Lower leg skin (tissue), 4 donors: Measurements from ENCODE around the gene MAPK10. TPM values are rescaled to one million over a fixed set of nuclear protein-coding genes. Genes with fewer than 3 reads are reported as not detected.
"Not testable (repeated sequence)": the region's sequence is repeated elsewhere in the genome, so short reads cannot be mapped to it uniquely, and the experiment has no call there.

ENCODE experiments used
- DNase-seq, 2 donors: peaks; one replicate each; pipeline ENCODE4 v3.0.0-alpha.2; 2019; ENCODE audit warnings: low spot score in 2 of 2
- H3K4me3 ChIP-seq: fragments of 200-600 bp; sonication (generic); 2 replicates; pipeline ENCODE4 v1.5.1; 2017; ENCODE audit warnings: mild to moderate bottlenecking, low read depth; ENCODE audit not compliant: poor library complexity, severe bottlenecking
- POLR2A ChIP-seq, 2 donors: fragments of 450-650 bp; IDR thresholded peaks; one replicate each; pipeline ENCODE4 v1.6.1; 2016 to 2017; ENCODE audit warnings: antibody characterized with exemption in 2 of 2, mild to moderate bottlenecking in 1 of 2, moderate library complexity in 1 of 2
- WGBS, 2 donors: methylation state at CpG; one replicate each; pipeline ENCODE4 v1.1.5; 2018; 5-methylcytosine and 5-hydroxymethylcytosine counted together
- intact Hi-C: fragments of 100-400 bp; cut with DNase I; formaldehyde crosslinking; loops from one replicate; pipeline ENCODE4 v1.15.0; 2023; ENCODE audit warnings: low total_unique reads
- total RNA-seq, 4 donors: library from RNA; depleted of rRNA; stranded (reverse); fragments of >200 nt; gene quantifications; one replicate each; pipeline ENCODE4 v1.1.0, GENCODE V29; 2016
- TF ChIP-seq, protein P1 (sequence below), 3 donors: fragments of 450-650 bp; IDR thresholded peaks; one replicate each; pipeline ENCODE4 v1.5.1; 2016; ENCODE audit warnings: antibody characterized with exemption in 3 of 3, mild to moderate bottlenecking in 3 of 3, moderate library complexity in 2 of 3

The MAPK10 gene
- total RNA-seq, 4 donors from 2014 or later: 1.7 to 3.2 (median 2.8) TPM

DNA sequence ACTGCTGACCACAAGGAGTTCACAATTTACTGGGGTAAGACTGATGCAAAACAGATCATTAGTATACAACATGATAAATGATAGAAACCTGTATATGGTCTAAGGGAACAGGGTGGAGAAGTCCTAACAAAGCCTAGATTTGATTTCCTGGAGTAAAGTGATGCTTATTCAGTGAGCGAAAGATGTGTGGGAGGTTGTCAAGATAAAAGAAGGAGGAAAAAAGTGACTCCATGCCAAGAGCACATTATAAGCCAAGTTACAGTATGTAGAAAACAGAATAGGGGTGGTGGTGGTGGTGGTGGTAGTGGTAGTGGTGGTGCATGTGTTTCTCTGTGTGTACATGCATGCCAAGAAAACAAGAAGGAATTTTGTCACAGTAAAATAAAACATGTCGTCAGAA, 325.2 kb downstream of the MAPK10 start:
- no peak for DNase-seq
- intact Hi-C loops: no loop called here
- H3K4me3 ChIP-seq: no peak overlapping the region
- TF ChIP-seq, protein P1, sequence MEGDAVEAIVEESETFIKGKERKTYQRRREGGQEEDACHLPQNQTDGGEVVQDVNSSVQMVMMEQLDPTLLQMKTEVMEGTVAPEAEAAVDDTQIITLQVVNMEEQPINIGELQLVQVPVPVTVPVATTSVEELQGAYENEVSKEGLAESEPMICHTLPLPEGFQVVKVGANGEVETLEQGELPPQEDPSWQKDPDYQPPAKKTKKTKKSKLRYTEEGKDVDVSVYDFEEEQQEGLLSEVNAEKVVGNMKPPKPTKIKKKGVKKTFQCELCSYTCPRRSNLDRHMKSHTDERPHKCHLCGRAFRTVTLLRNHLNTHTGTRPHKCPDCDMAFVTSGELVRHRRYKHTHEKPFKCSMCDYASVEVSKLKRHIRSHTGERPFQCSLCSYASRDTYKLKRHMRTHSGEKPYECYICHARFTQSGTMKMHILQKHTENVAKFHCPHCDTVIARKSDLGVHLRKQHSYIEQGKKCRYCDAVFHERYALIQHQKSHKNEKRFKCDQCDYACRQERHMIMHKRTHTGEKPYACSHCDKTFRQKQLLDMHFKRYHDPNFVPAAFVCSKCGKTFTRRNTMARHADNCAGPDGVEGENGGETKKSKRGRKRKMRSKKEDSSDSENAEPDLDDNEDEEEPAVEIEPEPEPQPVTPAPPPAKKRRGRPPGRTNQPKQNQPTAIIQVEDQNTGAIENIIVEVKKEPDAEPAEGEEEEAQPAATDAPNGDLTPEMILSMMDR (IDR thresholded peaks at IDR 0.05): no peak
- no peak for TF ChIP-seq POLR2A (IDR thresholded peaks at IDR 0.05)
- WGBS, 2 donors: 89 to 92% methylated on average over 2 of the region's 2 CpGs

DNA sequence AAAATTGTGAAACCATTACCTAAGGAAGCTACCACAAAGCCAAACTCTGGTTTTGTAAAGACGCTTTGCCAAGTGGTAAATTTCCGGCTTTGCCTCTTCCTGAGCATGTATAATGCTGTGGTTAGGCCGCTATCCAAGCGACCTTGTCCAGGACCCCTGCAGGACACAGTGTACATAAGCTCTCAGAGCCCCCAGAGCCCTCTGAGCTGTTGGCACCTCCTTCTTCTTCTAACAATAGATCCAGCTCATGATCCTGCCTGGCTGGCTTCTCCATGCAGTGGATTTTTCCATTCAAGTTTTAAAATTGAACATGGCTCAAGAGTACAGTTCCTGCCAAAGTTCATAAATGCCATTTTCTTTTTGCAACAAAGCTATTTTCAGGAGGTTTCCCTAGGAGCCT, 326.7 kb downstream of the MAPK10 start:
- 24 to 36% methylated on average over 4 of the region's 4 CpGs for WGBS, 2 donors
- peak in 1 of 2 donors; percentile 30 for DNase-seq
- H3K4me3 ChIP-seq: no peak overlapping the region
- intact Hi-C loops: no loop called here
- TF ChIP-seq, protein P1 (IDR thresholded peaks at IDR 0.05): no peak
- no peak for TF ChIP-seq POLR2A (IDR thresholded peaks at IDR 0.05)

DNA sequence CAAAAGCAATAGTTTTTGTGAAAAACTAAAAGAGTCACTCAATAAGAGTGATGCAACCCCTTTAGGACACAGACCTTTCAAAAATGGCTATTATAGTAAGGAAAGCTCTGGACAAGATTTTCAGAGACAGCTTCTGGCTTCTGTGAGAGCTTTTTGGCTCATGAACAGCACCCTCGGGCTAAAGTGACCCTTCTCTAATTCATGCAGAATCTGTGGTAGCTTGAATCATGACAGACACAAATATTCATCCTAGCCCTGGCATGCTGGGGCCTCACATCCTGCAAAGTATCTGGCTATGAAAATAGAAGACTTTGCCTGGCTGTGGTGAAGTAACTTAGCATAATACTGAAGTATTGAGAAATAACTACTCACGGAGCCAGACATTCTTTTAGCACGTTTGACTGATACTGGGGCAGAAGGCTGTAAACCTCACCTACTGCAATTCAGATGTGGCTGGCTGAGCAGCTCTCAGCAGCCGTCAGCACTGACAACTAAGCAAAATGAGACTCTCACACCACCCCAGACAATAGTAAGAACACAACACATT, 327.3 kb downstream of the MAPK10 start:
- peak in 1 of 2 donors; percentile 39 for DNase-seq
- WGBS, 2 donors: 6 to 8% methylated on average over 4 of the region's 4 CpGs
- intact Hi-C loops: no loop called here
- no peak for TF ChIP-seq POLR2A (IDR thresholded peaks at IDR 0.05)
- TF ChIP-seq, protein P1 (IDR thresholded peaks at IDR 0.05): no peak
- H3K4me3 ChIP-seq: no peak overlapping the region

DNA sequence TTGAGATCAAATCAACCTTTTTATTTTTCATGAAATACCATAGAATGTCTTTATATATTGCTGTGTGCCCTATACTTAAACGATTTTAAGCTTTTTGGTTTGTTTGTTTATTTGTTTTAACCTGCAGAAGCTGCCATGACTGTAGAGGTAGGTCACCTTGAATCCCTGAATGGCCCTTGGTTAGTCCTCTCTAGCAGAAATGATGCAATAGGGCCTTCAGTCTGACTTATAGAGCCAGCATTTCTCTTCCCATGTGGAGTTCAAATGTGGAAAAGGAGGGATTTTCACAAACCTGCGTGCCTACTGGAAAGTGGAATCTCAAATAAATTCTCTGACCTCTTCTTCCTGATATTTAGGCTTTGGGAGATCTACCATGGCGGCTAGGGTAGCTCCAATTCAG, 327.9 kb downstream of the MAPK10 start:
- H3K4me3 ChIP-seq: no peak overlapping the region
- intact Hi-C loops: no loop called here
- no peak for DNase-seq
- WGBS, 2 donors: 88 to 90% methylated on average over 3 of the region's 3 CpGs
- TF ChIP-seq, protein P1 (IDR thresholded peaks at IDR 0.05): no peak
- TF ChIP-seq POLR2A (IDR thresholded peaks at IDR 0.05): no peak

DNA sequence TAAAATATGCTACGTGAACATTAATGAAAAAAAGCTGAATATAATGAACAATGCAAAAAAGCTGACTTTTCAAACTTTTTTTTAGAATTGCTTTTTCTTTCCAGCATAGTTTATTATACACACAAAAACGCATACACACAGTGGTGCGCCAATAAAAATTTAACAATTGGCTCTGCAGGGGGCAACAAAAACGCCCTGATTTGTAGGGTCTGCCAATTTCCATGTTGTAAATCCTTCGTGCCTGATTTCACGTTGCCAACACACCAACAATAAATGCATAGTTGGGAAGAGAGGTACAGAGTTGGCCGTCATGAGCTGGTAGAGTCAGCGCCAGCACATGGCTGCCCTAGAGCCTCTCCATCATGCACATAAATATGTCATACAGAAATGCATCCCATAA, 333.1 kb downstream of the MAPK10 start:
- no peak overlapping the region for H3K4me3 ChIP-seq
- TF ChIP-seq POLR2A (IDR thresholded peaks at IDR 0.05): no peak
- TF ChIP-seq, protein P1 (IDR thresholded peaks at IDR 0.05): no peak
- intact Hi-C loops: no loop called here
- WGBS, 2 donors: 67 to 72% methylated on average over 8 of the region's 8 CpGs
- no peak for DNase-seq

DNA sequence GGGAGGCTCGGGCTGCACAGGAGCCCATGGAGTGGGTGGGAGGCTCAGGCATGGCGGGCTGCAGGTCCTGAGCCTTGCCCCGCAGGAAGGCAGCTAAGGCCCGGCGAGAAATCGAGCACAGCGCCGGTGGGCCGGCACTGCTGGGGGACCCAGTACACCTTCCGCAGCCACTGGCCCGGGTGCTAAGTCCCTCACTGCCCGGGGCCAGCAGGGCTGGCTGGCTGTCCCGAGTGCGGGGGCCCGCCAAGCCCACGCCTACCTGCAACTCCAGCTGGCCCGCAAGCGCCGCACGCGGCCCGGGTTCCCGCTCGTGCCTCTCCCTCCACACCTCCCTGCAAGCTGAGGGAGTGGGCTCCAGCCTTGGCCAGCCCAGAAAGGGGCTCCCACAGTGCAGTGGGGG, 338.2 kb downstream of the MAPK10 start:
- intact Hi-C loops, DNase-seq, H3K4me3 ChIP-seq: not testable (repeated sequence)
- 97 to 98% methylated on average over 20 to 24 of the region's 24 CpGs for WGBS, 2 donors
